GM19099 (cell line): ENCODE data around the gene PPP1R1A.

ENCODE experiments used
- POLR2A ChIP-seq: IDR thresholded peaks from 3 replicates; pipeline ENCODE4 v1.6.1; 2011; ENCODE audit warnings: low read depth; ENCODE audit not compliant: insufficient read length; ENCODE audit errors: extremely low read depth

The PPP1R1A gene, protein sequence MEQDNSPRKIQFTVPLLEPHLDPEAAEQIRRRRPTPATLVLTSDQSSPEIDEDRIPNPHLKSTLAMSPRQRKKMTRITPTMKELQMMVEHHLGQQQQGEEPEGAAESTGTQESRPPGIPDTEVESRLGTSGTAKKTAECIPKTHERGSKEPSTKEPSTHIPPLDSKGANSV

DNA sequence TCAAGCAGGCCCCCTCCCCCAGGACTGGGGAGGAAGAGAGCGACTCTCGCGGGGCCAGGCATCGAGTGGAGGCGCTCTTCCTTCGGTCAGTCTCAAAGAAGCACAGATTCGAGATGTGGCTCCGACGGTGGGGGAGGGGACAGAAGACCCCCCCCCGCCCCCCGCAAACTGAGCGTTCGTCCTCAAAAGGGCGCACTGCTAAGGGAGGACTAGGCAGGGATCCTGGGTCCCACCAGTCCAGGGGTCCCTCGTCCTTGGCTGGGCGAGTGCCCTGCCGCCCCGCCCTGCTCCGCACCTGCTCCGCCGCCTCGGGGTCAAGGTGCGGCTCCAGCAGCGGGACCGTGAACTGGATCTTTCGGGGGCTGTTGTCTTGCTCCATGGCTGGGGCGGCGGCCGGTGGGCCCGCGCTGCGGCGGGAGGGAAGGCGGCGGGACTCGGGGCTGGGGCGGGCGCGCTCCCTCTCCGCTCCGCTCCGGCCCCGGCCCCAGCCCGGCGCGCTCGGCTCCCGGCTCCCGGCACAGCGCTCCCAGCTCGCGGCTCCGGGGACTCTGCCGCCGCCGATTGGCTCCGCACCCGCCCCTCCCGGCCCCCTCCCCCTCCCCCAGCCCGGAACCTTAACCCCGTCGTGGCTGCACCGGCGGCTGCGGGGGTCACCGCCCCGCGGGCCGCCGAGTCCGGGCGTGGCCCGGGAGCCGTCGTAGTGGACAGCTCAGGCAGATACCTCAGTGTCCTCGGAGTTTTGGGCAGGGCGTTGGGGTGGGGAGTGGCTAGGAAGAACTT lies at the start of gene PPP1R1A:
Gene PPP1R1A (minus strand): TSS at position 550 of the 780 bp plus-strand sequence. CDS start 171 bp downstream, at position 379.
- no peak for TF ChIP-seq POLR2A

DNA sequence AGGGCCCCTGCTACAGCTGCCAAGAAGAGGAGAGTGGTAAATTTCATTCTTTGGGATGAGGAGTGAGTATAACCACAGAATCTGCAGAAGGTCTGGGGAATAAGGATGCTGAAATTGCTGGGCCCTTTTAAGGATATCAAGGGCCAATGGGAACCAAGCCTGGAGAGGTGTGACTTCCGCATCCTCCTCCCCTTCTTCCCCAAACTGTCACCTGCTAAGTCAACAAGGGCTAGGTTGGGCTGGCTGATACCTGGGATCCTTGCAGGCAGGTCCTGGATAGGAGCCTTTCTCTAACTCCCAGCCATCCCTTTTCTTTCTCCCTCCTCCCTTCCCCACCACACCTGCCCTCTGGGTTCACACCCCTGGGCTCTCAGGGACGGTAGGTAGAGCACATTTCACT lies 46.3 kb upstream of the PPP1R1A start, which contains the start of gene LACRT:
Gene LACRT (minus strand): TSS at position 101 of the 400 bp plus-strand sequence. CDS start 54 bp downstream, at position 47.
- TF ChIP-seq POLR2A = no peak

DNA sequence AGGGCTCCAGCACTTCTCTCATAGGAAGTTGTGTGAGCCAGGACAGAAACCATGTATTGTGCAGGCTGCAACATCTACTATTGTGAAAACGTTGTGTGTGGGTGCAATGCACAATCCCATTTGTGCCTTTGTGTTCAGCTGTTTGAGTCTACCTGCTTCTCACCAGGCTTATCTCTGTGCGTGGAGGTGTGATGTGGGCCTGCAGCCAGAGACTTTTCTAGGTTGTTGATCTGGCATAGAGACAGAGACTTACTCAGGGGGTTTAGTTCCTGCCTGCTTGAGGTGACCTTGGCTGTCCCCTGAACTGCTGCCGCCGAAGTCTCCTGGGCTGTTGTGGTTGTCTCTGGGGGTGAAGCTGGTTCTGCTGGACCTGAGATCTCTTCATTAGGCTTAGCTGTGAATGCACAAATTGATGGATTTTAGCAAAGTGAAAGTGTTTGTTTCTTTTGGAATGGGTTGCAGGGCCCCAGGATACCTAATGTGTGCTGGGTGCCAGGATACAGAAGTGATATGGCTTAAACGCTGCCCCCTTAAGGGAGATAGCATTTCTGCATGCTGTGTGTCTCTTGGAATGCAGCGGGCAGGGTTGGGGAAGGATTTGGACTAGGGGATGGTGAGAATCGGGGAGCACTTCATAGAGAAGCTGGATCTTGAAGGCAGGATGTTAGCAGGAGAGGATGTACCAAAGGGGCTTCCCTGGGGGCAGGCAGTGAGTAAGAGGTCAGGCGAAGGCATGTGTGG lies 43.7 kb upstream of the PPP1R1A start:
- TF ChIP-seq POLR2A = no peak

DNA sequence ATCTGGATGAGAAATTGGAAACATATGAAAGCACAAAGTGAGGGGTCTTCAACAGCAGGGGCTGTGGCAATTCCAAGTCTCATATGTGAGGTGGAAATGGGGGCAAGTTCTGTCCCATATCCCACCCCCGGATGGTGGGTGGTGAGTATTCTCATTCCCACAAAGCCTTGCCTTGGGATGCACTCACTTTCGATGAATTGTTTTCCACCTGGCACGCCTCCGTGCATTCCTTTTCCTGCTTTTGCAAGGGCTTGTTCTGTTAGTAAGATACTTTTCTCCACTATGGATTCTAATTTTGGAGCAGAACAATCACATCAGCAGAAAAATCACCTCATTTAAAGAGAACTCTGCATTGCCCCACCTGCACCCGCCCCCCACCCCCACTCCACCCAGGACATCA lies 43.1 kb upstream of the PPP1R1A start:
- no peak for TF ChIP-seq POLR2A

DNA sequence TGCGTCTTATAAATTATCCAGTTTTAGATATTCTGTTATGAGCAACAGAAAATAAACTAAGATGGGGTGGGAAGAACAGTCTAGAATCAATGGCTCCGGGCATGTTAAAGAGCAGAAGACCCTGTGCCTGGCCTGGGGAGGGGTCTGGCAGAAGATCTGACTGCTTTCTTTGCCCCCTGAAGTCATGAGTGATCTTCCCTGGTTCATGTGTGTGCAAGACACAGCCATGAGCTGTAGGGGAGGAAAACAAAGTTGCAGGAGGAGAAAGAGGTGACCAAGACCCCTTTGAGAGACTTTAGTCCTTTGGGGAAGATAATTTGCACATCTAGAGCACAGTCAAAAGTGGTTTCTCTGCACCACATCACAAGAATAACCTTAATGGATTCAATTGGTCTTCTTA lies 41.5 kb upstream of the PPP1R1A start:
- TF ChIP-seq POLR2A = no peak

DNA sequence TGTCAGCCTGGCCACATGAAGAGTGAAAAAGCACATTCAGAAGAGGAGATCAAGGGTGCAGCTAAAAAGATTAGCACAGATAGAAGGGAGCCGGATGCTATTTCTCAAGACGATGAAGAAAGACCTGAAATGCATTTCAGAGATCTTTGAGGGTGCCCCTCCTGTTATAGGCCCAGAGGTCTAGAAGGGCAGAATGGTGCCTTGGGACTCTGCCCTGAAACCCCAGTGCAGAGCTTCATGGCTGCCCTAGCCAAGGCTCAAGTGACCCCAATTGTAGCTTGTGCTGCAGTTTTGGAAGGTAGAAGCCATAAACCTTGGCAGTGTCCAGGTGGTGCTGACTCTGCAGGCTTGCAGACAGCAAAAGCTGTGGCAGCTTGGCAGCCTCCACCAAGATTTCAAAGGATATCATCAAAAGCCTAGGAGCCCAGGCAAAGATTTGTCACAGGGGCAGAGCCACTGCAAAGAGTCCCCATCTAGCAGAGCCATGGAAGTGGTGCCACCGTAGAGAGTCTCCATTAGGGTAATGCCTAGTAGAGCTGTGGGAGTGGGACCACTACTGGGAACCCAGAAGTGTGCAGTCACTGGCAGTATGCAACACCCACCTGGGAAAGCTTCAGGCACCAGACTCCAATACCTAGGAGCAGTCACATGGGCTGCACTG lies 39.9 kb upstream of the PPP1R1A start:
- TF ChIP-seq POLR2A = no peak

DNA sequence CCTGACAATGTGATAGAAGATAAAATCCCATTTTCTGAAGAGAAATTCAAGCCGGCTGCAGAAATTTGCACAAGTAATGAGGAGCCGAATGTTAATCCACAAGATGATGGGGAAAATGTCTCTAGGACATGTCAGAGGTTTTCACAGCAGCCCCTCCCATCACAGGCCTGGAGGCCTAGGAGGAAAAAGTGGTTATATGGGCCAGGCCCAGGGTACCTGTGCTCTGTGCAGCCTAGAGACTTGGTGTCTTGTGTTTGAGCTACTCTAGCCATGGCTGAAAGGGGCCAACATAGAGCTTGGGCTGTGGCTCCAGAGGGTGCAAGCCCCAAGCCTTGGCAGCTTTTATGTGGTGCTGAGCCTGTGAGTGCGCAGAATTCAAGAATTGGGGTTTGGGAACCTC lies 38.8 kb upstream of the PPP1R1A start:
- TF ChIP-seq POLR2A = no peak

DNA sequence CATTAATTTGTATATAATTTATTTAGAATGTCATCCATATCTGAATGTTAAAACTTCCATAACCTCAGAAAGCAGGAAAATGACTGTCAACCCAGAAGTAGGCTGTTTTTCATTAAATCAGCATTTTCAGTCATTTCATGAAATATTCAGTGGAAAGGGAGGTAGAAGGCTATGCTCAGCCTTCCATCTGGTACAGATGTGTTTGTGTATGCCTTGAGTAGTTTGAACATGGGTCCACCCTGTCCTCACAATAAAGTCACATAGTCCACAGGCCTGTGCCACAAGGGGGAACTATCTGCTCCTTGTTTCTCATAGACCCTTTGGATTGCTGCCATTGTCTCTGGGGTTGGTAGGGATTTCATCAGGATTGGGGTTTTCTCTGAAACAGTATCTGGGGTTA lies 37.1 kb upstream of the PPP1R1A start:
- no peak for TF ChIP-seq POLR2A

DNA sequence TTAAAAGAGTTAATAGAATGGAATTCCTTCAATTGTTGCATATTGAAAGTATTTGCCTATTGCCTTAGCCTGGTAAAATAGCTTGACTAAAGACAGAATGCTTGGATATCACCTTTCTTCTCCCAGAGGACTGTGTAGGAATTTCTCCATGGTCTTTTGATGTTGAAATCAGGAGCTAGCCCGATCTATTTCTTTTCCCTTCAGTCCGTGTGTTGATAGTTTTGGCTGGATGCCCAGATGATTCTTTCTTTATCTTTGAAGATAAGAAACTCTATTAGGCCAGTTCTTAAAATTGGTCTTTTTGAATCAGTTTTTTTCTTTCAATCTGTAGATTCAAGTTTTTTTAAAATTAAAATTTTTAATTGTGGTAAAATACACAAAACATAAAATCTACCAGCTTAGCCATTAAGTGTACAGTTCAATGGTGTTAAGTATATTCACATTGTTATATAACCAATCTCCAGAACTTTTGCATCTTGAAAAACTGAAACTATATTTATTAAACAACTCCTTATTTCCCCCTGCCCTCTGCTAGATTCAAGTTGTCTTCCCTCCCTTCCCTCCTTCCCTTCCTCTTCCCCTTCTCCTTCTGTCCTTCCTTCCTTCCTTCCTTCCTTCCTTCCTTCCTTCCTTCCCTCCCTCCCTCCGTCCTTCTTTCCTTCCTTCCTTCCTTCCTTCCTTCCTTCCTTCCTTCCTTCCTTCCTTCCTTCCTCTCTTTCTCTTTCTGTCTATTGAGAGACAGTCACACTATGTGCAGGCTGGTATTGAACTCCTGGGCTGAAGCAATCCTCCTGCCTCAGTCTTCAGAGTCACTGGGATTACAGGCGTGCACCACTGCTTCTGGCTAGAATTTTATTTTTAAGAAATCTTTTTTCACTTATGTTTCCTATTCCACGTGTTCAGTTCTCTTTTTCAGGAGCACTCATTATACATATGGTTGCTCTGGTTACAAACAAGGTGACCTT lies 36.1 kb upstream of the PPP1R1A start:
- no peak for TF ChIP-seq POLR2A

DNA sequence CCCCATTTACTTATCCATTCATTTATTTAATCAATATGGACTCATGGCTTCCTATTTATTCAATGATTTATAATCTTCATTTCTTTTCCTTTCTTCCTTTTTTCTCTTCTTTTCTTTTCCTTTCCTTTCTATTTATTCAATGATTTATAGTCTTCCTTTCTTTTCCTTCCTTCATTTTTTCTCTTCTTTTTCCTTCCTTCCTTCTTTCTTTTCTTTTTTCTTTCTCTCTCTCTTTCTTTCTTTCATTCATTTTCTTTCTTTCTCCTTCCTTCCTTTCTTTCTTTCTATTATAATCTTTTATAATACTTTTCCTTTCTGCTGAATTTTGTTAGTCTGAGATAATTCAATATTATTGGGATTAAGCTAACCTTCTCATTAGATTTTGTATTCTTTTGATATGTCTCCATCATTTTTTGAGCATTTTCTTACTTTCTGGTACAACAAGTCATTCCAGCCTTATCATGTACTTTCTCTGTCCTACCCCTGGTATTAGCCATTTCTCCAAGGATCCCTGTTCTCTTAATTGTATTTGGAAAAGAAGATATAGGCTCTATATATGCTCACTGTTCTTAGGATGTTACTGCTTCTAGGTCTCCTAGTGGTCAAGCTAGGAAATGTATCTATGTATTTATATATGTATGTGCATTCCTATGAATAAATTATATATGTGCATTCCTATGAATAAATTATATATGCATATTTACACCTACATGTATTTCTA lies 34.2 kb upstream of the PPP1R1A start:
- TF ChIP-seq POLR2A = no peak

DNA sequence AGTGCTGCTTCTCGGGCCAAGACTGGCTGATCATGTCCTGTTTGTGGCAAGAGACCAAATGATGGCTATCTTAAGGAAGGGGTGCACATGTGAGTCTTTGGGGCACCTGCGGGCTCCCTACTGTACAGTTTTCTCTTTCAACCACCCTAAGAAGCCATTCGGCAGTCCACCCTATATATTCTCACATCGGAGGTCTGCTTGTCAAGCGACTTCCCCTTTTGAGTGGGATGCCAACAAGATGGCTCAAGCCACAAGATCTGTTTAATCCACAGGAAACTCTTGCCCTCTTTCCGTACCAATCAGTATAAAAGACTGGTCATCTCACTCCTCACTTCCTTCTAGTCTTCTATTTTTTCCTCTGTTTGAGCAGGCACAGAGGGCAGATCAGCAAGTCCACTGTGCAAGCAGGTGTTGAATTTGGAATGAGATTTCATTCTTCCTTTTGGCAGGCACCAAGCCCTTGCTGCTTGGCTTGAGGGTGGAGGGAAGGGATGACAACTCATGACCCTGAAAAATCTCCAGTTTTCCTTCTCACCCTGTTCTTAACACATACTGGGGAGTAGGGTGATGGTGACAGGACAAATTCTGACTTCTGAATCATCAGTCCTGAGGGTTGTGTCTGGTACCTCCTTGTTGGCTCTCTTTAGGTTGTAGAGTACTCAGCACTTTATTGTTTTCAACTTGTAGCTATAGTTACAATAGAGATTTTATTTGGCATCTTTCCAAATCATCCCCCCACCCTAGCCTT lies 28.6 kb upstream of the PPP1R1A start:
- no peak for TF ChIP-seq POLR2A

DNA sequence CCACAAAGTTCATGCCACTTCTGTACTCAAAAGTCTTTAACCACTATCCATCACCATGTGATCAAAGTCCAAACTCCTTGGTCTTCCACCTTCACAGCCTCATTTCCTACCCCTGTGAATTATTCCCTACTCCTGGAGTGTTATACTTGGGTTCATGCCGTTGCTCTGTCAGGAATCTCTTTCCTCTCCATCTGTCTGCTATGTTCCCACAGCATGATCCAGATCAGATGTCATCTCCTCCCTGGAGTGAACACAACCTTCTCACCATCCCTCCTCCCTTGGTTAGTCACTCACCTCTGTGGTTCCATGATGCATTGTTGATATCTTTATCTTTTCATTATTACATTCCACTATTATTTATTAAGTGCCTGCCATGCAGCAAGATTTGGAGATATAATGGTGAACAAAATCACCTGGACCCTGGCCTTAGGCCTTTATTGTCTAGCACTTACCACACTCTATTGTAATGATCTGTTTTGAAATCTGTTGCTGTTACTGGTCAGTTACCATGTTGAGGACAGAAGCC lies 23.8 kb upstream of the PPP1R1A start:
- no peak for TF ChIP-seq POLR2A

DNA sequence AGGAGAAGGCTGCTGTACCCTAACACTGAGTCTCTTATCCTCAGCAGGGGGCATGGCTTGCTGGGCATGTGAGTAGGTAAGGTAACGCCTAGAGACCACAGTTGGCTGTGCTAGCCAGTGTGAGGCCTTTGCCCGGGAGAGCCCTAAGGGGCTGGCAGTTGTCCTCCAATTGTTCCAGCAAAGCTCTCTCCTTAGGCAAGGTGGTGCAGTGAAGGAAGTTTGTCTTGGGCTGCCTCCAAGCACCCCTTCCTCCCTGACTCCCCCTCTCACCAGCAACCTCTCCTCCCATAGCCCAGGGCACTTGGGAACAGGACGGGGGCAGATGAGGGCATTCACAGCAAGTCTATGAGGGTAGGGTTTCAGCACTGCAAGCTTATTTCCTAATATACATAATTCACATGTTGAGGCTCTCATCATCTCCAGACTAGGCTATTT lies 23.3 kb upstream of the PPP1R1A start:
- TF ChIP-seq POLR2A = no peak

DNA sequence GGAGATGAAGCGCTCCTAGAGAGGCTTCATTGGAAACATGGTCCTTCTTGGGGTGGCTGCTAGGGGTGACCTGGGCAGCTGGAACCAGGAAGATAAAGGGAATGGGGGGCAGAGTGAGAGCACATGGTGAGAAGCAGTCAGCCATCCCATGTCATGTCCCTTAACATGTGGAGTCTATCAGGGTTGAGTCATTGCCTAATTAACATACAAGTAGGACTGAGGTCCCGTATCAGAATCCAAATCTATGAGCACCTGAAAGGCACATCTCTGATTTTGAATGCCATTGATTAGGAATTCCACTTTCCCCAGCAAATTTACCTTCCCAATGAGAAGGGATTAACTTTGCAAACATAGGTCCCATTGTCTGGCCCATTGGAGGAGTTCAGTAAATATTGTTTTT lies 20.3 kb upstream of the PPP1R1A start:
- no peak for TF ChIP-seq POLR2A
